Mucosa of stomach (tissue), 1 donor: Measurements from ENCODE around the gene SPRED1.

Experiments
- H3K27me3 ChIP-seq: one replicate; pipeline ENCODE4 v1.7.0; 2013; ENCODE audit warnings: mild to moderate bottlenecking, low read length; ENCODE audit not compliant: control insufficient read depth, insufficient read depth
- H3K36me3 ChIP-seq: one replicate; pipeline ENCODE4 v1.7.0; 2013; ENCODE audit warnings: low read length; ENCODE audit not compliant: control insufficient read depth, insufficient read depth
- H3K4me1 ChIP-seq: one replicate; pipeline ENCODE4 v1.7.0; 2013; ENCODE audit warnings: mild to moderate bottlenecking, low read length; ENCODE audit not compliant: control insufficient read depth, insufficient read depth
- H3K4me3 ChIP-seq: one replicate; pipeline ENCODE4 v1.7.0; 2013; ENCODE audit warnings: low read length
- H3K9ac ChIP-seq: one replicate; pipeline ENCODE4 v1.7.0; 2013; ENCODE audit warnings: mild to moderate bottlenecking, low read length, moderate library complexity
- H3K9me3 ChIP-seq: one replicate; pipeline ENCODE4 v1.7.0; 2013; ENCODE audit warnings: mild to moderate bottlenecking, low read length, moderate library complexity; ENCODE audit not compliant: control insufficient read depth
- donor health status: Pancreatic carcinoma.

SPRED1 gene

GRCh38 chr15:38243278-38244055 is 9.2 kb upstream of the SPRED1 start:
- no peaks in the 10 kb centered on the region for H3K4me1 ChIP-seq
- H3K27me3 ChIP-seq, result no peaks in the 10 kb centered on the region
- no peak overlapping the region for H3K9ac ChIP-seq
- no peak overlapping the region for H3K4me3 ChIP-seq
- no peaks in the 10 kb centered on the region for H3K9me3 ChIP-seq
- no peaks in the 10 kb centered on the region for H3K36me3 ChIP-seq

GRCh38 chr15:38247336-38247735 is 5.3 kb upstream of the SPRED1 start:
- H3K27me3 ChIP-seq, result no peaks in the 10 kb centered on the region
- no peak overlapping the region for H3K9ac ChIP-seq
- no peaks in the 10 kb centered on the region for H3K36me3 ChIP-seq
- peaks cover 8% of the 10 kb centered on the region for H3K4me1 ChIP-seq
- no peaks in the 10 kb centered on the region for H3K9me3 ChIP-seq
- H3K4me3 ChIP-seq, result no peak overlapping the region

- Histone ChIP-seq H3K9ac (peak overlapping the region; percentile 83), H3K4me1 (peaks cover 11% of the 10 kb centered on the region), H3K27me3 (no peaks in the 10 kb centered on the region), H3K9me3 (no peaks in the 10 kb centered on the region), H3K4me3 (peak overlapping the region; percentile 52), H3K36me3 (no peaks in the 10 kb centered on the region)
Observed at GRCh38 chr15:38253351-38253781, 730 bp downstream of the SPRED1 start.

- peaks cover 11% of the 10 kb centered on the region for H3K4me1 ChIP-seq
- peak overlapping the region; percentile 83 for H3K9ac ChIP-seq
- peak overlapping the region; percentile 52 for H3K4me3 ChIP-seq
- H3K27me3 ChIP-seq, result no peaks in the 10 kb centered on the region
- no peaks in the 10 kb centered on the region for H3K36me3 ChIP-seq
- H3K9me3 ChIP-seq, result no peaks in the 10 kb centered on the region
Observed at GRCh38 chr15:38254051-38254883, 1.6 kb downstream of the SPRED1 start.

- H3K4me1 ChIP-seq, result peaks cover 6% of the 10 kb centered on the region
- no peak overlapping the region for H3K4me3 ChIP-seq
- H3K9me3 ChIP-seq, result no peaks in the 10 kb centered on the region
- no peaks in the 10 kb centered on the region for H3K27me3 ChIP-seq
- H3K9ac ChIP-seq, result no peak overlapping the region
- H3K36me3 ChIP-seq, result no peaks in the 10 kb centered on the region
Observed at GRCh38 chr15:38255690-38256089, 3.1 kb downstream of the SPRED1 start.

- no peak overlapping the region for H3K9ac ChIP-seq
- no peak overlapping the region for H3K4me3 ChIP-seq
- no peaks in the 10 kb centered on the region for H3K36me3 ChIP-seq
- H3K4me1 ChIP-seq, result peaks cover 3% of the 10 kb centered on the region
- H3K9me3 ChIP-seq, result no peaks in the 10 kb centered on the region
- no peaks in the 10 kb centered on the region for H3K27me3 ChIP-seq
Observed at GRCh38 chr15:38257676-38258075, 5.0 kb downstream of the SPRED1 start.

- H3K4me3 ChIP-seq, result no peak overlapping the region
- H3K36me3 ChIP-seq, result no peaks in the 10 kb centered on the region
- H3K9me3 ChIP-seq, result no peaks in the 10 kb centered on the region
- peaks cover 3% of the 10 kb centered on the region for H3K4me1 ChIP-seq
- no peaks in the 10 kb centered on the region for H3K27me3 ChIP-seq
- no peak overlapping the region for H3K9ac ChIP-seq
Observed at GRCh38 chr15:38259134-38259533, 6.5 kb downstream of the SPRED1 start.

- H3K4me1 ChIP-seq, result peaks cover 3% of the 10 kb centered on the region
Observed at GRCh38 chr15:38260077-38260476, 7.4 kb downstream of the SPRED1 start.

GRCh38 chr15:38263251-38263650 is 10.6 kb downstream of the SPRED1 start:
- no peak overlapping the region for H3K4me3 ChIP-seq
- H3K36me3 ChIP-seq, result no peaks in the 10 kb centered on the region
- no peak overlapping the region for H3K9ac ChIP-seq
- H3K4me1 ChIP-seq, result peaks cover 7% of the 10 kb centered on the region
- no peaks in the 10 kb centered on the region for H3K9me3 ChIP-seq
- no peaks in the 10 kb centered on the region for H3K27me3 ChIP-seq

More at GRCh38 chr15:38260077-38260476, 7.4 kb downstream of the SPRED1 start:
- Histone ChIP-seq H3K36me3 (no peaks in the 10 kb centered on the region), H3K27me3 (no peaks in the 10 kb centered on the region), H3K9ac (no peak overlapping the region), H3K4me3 (no peak overlapping the region), H3K9me3 (no peaks in the 10 kb centered on the region)

GRCh38 chr15:38263996-38264395 is 11.4 kb downstream of the SPRED1 start:
- Histone ChIP-seq H3K9me3 (no peaks in the 10 kb centered on the region), H3K36me3 (no peaks in the 10 kb centered on the region), H3K4me1 (peaks cover 7% of the 10 kb centered on the region), H3K27me3 (no peaks in the 10 kb centered on the region), H3K9ac (no peak overlapping the region), H3K4me3 (no peak overlapping the region)

GRCh38 chr15:38266247-38266986 is 13.8 kb downstream of the SPRED1 start:
- peaks cover 7% of the 10 kb centered on the region for H3K4me1 ChIP-seq
- no peaks in the 10 kb centered on the region for H3K9me3 ChIP-seq
- no peaks in the 10 kb centered on the region for H3K36me3 ChIP-seq
- H3K27me3 ChIP-seq, result no peaks in the 10 kb centered on the region
- H3K4me3 ChIP-seq, result no peak overlapping the region
- no peak overlapping the region for H3K9ac ChIP-seq
